ENCODE results near the gene FUOM.

The FUOM gene

DNA sequence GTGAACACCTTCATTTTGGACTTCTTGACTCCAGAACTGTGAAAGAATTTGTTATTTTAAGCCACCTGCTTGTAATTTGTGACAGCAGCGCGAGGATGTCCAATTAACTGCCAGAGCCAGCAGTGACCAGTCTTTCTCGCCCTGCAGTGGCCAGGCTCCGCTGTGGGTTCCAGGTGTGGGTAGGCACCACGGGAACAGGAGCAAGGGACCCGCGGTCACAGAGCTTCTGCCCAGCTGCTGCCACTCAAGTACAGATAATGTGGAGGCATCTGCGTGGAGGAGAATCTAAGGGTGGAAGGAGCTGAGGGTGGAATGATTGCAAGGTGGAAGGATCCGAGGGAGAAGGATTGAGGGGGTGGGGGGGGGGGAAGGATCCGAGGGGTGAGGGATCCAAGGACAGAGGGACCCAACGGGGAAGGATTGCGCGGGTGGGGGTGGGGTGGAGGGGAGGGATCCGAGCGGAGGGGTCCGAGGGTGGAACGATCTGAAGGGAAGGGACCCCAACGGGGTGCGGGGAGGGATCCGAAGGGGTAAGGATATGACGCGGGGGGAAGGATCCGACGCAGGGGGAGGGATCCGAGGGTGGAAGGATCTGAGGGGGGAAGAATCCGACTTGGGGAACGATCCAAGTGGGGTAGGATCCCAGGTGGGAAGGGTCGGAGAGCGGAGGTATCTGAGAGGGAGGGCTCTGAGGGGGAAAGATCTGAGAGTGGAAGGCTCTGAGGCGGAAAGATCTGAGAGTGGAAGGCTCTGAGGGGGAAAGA is 24.7 kb downstream of the FUOM start:
- Histone ChIP-seq H3K4me1 (ENCODE audit: insufficient read depth, low read length) (0 out of 2 replicates have a peak, but pooled peaks cover 6% of the 10 kb centered on the region), H3K4me3 (ENCODE audit: low read length) (no peak overlapping the region), H3K9me3 (ENCODE audit: insufficient read depth, low read depth, low read length) (no peaks in the 10 kb centered on the region), H3K36me3 (ENCODE audit: insufficient read depth, low read depth, low read length) (no peaks in the 10 kb centered on the region), H3K9ac (ENCODE audit: low read depth, low read length) (no peak overlapping the region), H3K27ac (ENCODE audit: low read length) (no peak overlapping the region), H3K27me3 (ENCODE audit: insufficient read depth, low read length) (peaks cover 97% of the 10 kb centered on the region)

DNA sequence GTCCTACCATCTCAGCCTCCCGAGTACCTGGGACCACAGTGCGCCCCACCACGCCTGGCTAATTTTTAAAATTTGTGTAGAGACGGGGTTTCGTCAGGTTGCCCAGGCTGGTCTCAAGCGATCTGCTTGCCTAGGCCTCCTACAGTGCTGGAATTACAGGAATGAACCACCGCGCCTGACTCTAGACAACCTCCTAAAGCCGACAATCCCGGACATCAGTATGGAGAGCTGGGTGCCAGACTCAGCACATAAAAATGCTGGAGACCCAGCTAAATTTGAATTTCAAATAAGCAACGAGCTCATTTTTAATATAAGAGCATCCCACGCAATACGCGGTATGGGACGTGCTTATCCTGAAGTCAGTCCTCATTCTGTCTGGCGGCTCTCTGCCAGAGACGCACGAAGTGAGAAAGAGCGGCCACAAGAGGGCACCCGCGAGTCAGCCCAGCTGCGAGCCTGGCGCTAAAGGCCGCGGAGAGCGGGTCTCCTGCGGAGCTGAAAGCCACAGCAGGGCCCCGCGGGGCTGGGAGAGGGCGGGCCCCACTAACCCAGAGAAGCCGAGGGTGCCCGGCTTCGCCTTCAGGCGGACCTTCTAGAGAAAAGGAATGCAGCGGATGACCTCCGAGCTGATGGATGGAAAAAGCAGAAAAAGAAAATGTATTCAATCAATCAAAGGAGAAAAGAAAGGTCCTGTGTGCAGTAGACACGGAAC is 28.2 kb downstream of the FUOM start:
- Histone ChIP-seq H3K27me3 (ENCODE audit: insufficient read depth, low read length) (peaks cover 97% of the 10 kb centered on the region), H3K27ac (ENCODE audit: low read length) (no peak overlapping the region), H3K9ac (ENCODE audit: low read depth, low read length) (no peak overlapping the region), H3K4me1 (ENCODE audit: insufficient read depth, low read length) (0 out of 2 replicates have a peak, but pooled peaks cover 6% of the 10 kb centered on the region), H3K36me3 (ENCODE audit: insufficient read depth, low read depth, low read length) (no peaks in the 10 kb centered on the region), H3K4me3 (ENCODE audit: low read length) (peak overlapping the region; percentile 58), H3K9me3 (ENCODE audit: insufficient read depth, low read depth, low read length) (no peaks in the 10 kb centered on the region)

DNA sequence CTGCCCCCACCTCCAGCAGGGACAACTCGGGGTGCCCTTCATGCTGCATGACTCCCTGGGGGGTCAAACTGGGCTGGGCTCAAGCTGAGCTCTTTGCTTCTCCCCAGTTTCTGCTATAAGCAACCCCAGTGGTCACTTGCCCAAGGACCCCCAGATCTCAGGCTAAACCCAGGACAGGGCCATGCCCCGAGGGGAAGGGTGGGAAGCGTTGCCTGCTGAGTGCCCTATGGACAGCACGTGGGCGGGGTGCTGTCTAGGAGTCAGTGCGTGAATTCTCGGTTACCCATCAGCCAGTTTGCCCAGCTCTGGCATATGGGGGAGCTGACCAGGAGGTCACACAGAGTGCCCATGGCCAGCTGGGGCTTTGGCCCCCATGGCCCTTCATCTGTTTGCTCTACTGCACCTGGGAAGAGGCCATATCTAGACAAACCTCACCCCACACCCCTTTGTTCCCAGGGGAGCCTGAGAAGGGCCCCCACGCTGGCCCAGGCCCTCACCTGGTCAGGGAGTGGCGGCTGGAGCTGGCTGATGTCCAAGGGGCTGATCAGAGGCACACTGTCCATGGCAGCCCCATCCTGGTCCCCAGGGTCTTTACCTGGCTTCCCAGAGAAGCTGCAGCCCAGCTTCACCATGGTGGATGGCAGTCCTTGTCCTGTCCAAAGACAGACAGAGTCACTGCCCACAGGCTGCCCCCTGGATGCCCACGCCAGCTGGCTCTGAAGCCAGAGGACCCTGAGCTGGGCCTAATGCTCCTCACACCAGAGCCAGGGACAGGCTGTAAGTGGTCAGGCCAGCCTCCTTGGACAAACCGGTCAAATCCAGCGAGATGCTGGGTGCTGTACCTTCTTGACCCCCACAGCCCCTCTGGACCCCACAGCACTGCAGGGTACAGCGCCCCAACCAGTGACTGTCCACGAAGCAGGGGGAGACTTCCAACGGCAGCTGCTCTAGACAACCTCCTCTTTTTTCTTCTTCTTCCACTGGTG is 29.2 kb downstream of the FUOM start:
- no peak overlapping the region for H3K27ac ChIP-seq (ENCODE audit: low read length)
- H3K4me1 ChIP-seq (ENCODE audit: insufficient read depth, low read length), result 0 out of 2 replicates have a peak, but pooled peaks cover 6% of the 10 kb centered on the region
- H3K4me3 ChIP-seq (ENCODE audit: low read length), result no peak overlapping the region
- no peaks in the 10 kb centered on the region for H3K36me3 ChIP-seq (ENCODE audit: insufficient read depth, low read depth, low read length)
- H3K27me3 ChIP-seq (ENCODE audit: insufficient read depth, low read length), result peaks cover 87% of the 10 kb centered on the region
- no peaks in the 10 kb centered on the region for H3K9me3 ChIP-seq (ENCODE audit: insufficient read depth, low read depth, low read length)
- H3K9ac ChIP-seq (ENCODE audit: low read depth, low read length), result no peak overlapping the region

DNA sequence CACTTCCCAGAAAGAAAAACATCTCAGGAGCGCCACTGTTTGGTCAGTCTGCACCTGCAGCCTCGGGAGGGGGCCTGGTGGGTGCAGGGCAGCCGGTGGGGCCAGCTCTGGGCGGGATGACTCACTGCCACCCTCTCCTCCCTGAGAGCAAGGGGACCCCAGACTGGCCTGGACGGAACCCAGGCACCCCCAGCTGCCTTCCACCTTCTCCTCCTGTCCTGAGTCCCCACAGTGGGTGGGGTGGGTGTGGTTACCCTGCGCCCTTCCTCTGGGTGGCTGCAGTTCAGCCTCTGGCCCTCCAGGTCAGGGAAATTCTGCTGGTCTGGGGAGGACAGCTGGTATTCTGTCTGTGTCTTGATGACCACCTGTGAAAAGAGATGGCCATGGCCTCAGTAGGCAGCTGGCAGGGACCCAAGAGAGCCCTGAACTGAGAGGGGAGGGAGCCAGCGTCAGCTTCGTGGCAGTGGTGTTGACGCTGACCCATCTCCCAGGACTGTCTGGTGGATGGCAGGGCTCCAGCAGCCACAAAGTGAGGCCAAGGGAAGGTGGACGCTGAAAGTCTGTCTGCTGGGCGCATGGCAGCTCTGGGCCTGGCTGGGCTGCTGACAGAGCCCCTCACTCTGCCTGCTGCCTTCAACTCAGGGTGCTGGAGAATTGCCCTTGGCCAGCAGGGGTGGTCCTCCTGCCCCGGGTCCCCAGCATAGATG is 30.0 kb downstream of the FUOM start:
- 0 out of 2 replicates have a peak, but pooled peaks cover 6% of the 10 kb centered on the region for H3K4me1 ChIP-seq (ENCODE audit: insufficient read depth, low read length)
- peaks cover 78% of the 10 kb centered on the region for H3K27me3 ChIP-seq (ENCODE audit: insufficient read depth, low read length)
- H3K27ac ChIP-seq (ENCODE audit: low read length), result no peak overlapping the region
- H3K4me3 ChIP-seq (ENCODE audit: low read length), result no peak overlapping the region
- no peaks in the 10 kb centered on the region for H3K9me3 ChIP-seq (ENCODE audit: insufficient read depth, low read depth, low read length)
- no peaks in the 10 kb centered on the region for H3K36me3 ChIP-seq (ENCODE audit: insufficient read depth, low read depth, low read length)
- no peak overlapping the region for H3K9ac ChIP-seq (ENCODE audit: low read depth, low read length)

DNA sequence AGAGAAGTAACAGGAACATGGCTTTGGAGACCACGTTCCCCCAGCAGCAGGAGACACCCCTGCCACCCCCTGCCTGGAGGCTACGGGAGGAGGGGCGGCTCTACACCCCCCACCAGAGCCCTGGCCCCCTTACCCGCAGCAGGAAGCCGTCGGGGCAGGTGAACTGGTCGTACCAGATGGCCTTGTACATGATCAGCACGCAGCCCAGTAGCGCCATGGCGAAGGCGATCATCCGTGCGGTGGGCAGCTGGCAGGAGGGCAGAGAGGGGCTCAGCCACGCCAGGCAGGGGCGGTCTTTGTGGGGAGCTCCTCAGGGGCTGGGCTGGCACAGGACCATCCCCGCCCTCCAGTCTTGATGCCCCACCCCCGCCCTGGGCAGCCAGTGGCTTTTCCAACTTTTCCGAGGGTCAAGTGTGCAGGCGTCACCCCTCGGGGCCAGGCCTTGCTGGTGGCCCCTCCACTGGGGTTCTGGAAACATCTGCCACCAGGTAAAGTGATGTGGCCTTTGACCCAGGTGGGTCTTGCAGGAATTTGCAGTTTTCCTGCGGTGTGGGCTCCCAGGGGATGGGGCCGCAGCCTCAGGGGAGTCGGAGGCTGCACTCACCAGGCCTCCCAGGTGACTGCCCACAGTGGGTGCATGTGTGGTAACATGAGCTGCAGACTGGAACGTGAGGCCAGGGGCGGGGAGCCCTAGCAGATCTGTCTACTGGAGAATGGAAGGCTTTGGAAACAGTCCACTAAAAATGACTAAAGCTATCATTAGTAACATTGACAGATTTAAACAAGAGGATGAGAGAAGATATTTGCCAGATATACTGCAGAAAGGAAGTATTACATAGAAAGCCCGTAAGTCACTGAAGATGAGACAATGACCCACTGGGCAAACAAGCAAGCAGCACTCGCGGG is 30.8 kb downstream of the FUOM start:
- no peak overlapping the region for H3K9ac ChIP-seq (ENCODE audit: low read depth, low read length)
- peaks cover 70% of the 10 kb centered on the region for H3K27me3 ChIP-seq (ENCODE audit: insufficient read depth, low read length)
- no peak overlapping the region for H3K27ac ChIP-seq (ENCODE audit: low read length)
- 0 out of 2 replicates have a peak, but pooled peaks cover 6% of the 10 kb centered on the region for H3K4me1 ChIP-seq (ENCODE audit: insufficient read depth, low read length)
- no peak overlapping the region for H3K4me3 ChIP-seq (ENCODE audit: low read length)
- no peaks in the 10 kb centered on the region for H3K9me3 ChIP-seq (ENCODE audit: insufficient read depth, low read depth, low read length)
- no peaks in the 10 kb centered on the region for H3K36me3 ChIP-seq (ENCODE audit: insufficient read depth, low read depth, low read length)

GRCh38 chr10:133326223-133326551 is 31.6 kb downstream of the FUOM start:
- H3K4me1 ChIP-seq (ENCODE audit: insufficient read depth, low read length), result 0 out of 2 replicates have a peak, but pooled peaks cover 6% of the 10 kb centered on the region
- H3K9ac ChIP-seq (ENCODE audit: low read depth, low read length), result no peak overlapping the region
- no peak overlapping the region for H3K27ac ChIP-seq (ENCODE audit: low read length)
- H3K27me3 ChIP-seq (ENCODE audit: insufficient read depth, low read length), result peaks cover 62% of the 10 kb centered on the region
- no peaks in the 10 kb centered on the region for H3K36me3 ChIP-seq (ENCODE audit: insufficient read depth, low read depth, low read length)
- H3K9me3 ChIP-seq (ENCODE audit: insufficient read depth, low read depth, low read length), result no peaks in the 10 kb centered on the region
- peak overlapping the region; percentile 58; the same call in 1 of the 2 replicates for H3K4me3 ChIP-seq (ENCODE audit: low read length)

GRCh38 chr10:133325440-133326222 is 32.2 kb downstream of the FUOM start:
- peak overlapping the region; percentile 58; the same call in 1 of the 2 replicates for H3K4me3 ChIP-seq (ENCODE audit: low read length)
- H3K9ac ChIP-seq (ENCODE audit: low read depth, low read length), result no peak overlapping the region
- H3K27me3 ChIP-seq (ENCODE audit: insufficient read depth, low read length), result peaks cover 57% of the 10 kb centered on the region
- no peak overlapping the region for H3K27ac ChIP-seq (ENCODE audit: low read length)
- 0 out of 2 replicates have a peak, but pooled peaks cover 6% of the 10 kb centered on the region for H3K4me1 ChIP-seq (ENCODE audit: insufficient read depth, low read length)
- no peaks in the 10 kb centered on the region for H3K9me3 ChIP-seq (ENCODE audit: insufficient read depth, low read depth, low read length)
- no peaks in the 10 kb centered on the region for H3K36me3 ChIP-seq (ENCODE audit: insufficient read depth, low read depth, low read length)

DNA sequence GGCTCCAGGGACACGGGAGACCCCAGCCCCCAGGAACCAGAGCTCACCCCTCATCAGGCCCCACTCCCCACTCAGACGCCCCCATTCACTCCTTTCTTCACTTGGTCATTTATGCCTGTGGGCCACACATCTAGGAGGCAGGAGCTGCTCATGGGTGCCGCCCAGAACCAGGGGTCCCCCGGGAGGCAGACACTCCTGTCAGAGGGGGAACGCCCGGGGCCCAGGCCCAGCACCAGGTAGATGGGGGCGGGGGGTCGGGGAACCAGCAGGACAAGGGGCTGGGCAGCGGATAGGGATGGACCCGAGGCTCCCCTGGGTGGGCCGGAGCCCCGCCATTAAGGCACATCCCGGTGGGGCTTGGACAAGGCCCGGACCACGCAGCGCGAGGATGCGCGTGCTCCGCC is 33.0 kb downstream of the FUOM start:
- no peaks in the 10 kb centered on the region for H3K36me3 ChIP-seq (ENCODE audit: insufficient read depth, low read depth, low read length)
- H3K9ac ChIP-seq (ENCODE audit: low read depth, low read length), result no peak overlapping the region
- peak overlapping the region; percentile 58; the same call in 1 of the 2 replicates for H3K4me3 ChIP-seq (ENCODE audit: low read length)
- H3K4me1 ChIP-seq (ENCODE audit: insufficient read depth, low read length), result 0 out of 2 replicates have a peak, but pooled peaks cover 6% of the 10 kb centered on the region
- H3K27ac ChIP-seq (ENCODE audit: low read length), result no peak overlapping the region
- H3K9me3 ChIP-seq (ENCODE audit: insufficient read depth, low read depth, low read length), result no peaks in the 10 kb centered on the region
- H3K27me3 ChIP-seq (ENCODE audit: insufficient read depth, low read length), result peaks cover 52% of the 10 kb centered on the region

GRCh38 chr10:133324198-133324792 is 33.5 kb downstream of the FUOM start:
- Histone ChIP-seq H3K36me3 (ENCODE audit: insufficient read depth, low read depth, low read length) (no peaks in the 10 kb centered on the region), H3K9ac (ENCODE audit: low read depth, low read length) (no peak overlapping the region), H3K4me1 (ENCODE audit: insufficient read depth, low read length) (0 out of 2 replicates have a peak, but pooled peaks cover 4% of the 10 kb centered on the region), H3K27ac (ENCODE audit: low read length) (no peak overlapping the region), H3K9me3 (ENCODE audit: insufficient read depth, low read depth, low read length) (no peaks in the 10 kb centered on the region), H3K4me3 (ENCODE audit: low read length) (peak overlapping the region; percentile 51; the same call in 1 of the 2 replicates), H3K27me3 (ENCODE audit: insufficient read depth, low read length) (peaks cover 50% of the 10 kb centered on the region)
